Measurements from ENCODE around the gene PLCH1. TPM values are rescaled to one million over a fixed set of nuclear protein-coding genes. Genes with fewer than 3 reads are reported as not detected.

The PLCH1 gene
- total RNA-seq, 4 donors from 2014 or later, result 1.4 to 7.0 (median 2.0) TPM

DNA sequence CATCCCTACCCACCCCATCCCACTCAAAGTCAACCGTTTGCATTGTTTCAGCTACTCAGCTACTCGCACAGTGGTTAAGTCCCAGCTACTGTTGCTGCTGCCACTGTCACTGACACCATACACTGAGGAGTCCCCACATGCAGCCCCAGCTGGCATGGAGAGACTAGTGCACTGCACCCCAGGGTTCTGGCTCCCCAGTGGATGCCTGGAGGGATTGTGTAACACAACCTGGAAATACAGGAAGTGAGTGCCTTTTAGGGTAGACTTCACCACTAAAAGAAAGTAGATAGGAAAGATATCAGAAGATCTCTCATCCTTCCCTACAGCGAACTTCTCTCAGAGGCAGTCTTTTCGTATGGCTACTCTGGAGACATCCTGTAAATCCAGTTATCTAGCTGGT lies 282.2 kb downstream of the PLCH1 start:
- Histone ChIP-seq H3K27me3 (no peaks in the 10 kb centered on the region), H3K27ac (no peak overlapping the region), H3K4me3 (no peak overlapping the region), H3K4me1 (no peaks in the 10 kb centered on the region), H3K9me3 (peaks cover 0 to 19% (median 5%) of the 10 kb centered on the region in 4 donors), H3K36me3 (peaks cover 0 to 8% (median 0%) of the 10 kb centered on the region in 3 donors)
- WGBS, 2 donors, result 85% methylated on average over 4 of the region's 4 CpGs
- DNase-seq (ENCODE audit: low spot score in 2 of 2), result no peak
- no peak for TF ChIP-seq POLR2A (IDR thresholded peaks at IDR 0.05)
- TF ChIP-seq, protein P1, sequence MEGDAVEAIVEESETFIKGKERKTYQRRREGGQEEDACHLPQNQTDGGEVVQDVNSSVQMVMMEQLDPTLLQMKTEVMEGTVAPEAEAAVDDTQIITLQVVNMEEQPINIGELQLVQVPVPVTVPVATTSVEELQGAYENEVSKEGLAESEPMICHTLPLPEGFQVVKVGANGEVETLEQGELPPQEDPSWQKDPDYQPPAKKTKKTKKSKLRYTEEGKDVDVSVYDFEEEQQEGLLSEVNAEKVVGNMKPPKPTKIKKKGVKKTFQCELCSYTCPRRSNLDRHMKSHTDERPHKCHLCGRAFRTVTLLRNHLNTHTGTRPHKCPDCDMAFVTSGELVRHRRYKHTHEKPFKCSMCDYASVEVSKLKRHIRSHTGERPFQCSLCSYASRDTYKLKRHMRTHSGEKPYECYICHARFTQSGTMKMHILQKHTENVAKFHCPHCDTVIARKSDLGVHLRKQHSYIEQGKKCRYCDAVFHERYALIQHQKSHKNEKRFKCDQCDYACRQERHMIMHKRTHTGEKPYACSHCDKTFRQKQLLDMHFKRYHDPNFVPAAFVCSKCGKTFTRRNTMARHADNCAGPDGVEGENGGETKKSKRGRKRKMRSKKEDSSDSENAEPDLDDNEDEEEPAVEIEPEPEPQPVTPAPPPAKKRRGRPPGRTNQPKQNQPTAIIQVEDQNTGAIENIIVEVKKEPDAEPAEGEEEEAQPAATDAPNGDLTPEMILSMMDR (IDR thresholded peaks at IDR 0.05), result no peak
- TF ChIP-seq EP300 (IDR thresholded peaks at IDR 0.05), result no peak

DNA sequence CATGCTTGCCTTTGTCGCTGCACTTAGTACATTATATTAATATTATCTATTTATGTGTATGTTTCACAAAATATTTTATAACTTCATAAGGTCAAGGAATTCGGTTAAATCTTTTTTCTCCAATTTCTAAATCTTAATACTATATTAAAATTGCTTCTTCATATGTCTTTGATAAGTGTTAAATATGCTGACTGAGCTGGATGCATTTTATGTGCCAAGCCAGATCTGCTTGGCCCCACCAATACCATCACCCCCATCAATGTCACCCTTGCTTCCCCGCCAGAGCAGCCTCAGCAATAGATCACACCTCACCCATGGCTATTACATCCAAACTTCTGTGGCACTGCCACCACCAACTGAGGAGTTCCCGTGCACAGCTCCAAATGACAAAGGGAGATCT lies 287.3 kb downstream of the PLCH1 start:
- Histone ChIP-seq H3K27me3 (no peaks in the 10 kb centered on the region), H3K4me1 (no peaks in the 10 kb centered on the region), H3K27ac (no peak overlapping the region), H3K4me3 (no peak overlapping the region), H3K9me3 (no peaks in the 10 kb centered on the region), H3K36me3 (no peaks in the 10 kb centered on the region)
- no peak for TF ChIP-seq EP300 (IDR thresholded peaks at IDR 0.05)
- TF ChIP-seq POLR2A (IDR thresholded peaks at IDR 0.05), result no peak
- TF ChIP-seq, protein P1 (IDR thresholded peaks at IDR 0.05), result no peak
- 93% methylated on average over 4 of the region's 4 CpGs for WGBS, 2 donors
- DNase-seq (ENCODE audit: low spot score in 2 of 2), result no peak

DNA sequence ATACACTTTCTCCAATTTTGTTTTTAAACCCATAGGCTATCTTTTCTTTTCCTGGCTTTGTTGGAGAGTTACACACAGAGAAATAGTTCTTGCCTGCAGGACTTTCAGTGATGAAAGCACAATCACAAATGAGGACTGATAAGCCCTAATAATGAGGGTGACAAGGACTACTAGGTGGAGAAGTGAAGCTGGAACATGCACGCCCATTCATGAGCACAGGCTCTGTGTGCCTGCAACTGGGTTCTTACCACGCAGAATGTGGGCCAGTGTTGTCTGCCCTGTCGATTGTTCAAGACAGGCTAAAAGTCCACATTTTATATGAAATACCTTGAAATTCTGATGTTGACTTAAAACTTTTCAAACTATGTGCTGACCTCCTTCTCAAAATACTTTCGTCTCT lies 289.1 kb downstream of the PLCH1 start:
- Histone ChIP-seq H3K9me3 (no peaks in the 10 kb centered on the region), H3K27ac (no peak overlapping the region), H3K36me3 (no peaks in the 10 kb centered on the region), H3K27me3 (no peaks in the 10 kb centered on the region), H3K4me1 (no peaks in the 10 kb centered on the region), H3K4me3 (no peak overlapping the region)
- 90 to 94% methylated on average over 4 of the region's 4 CpGs for WGBS, 2 donors
- TF ChIP-seq POLR2A (IDR thresholded peaks at IDR 0.05), result no peak
- TF ChIP-seq EP300 (IDR thresholded peaks at IDR 0.05), result no peak
- TF ChIP-seq, protein P1 (IDR thresholded peaks at IDR 0.05), result no peak
- no peak for DNase-seq (ENCODE audit: low spot score in 2 of 2)

DNA sequence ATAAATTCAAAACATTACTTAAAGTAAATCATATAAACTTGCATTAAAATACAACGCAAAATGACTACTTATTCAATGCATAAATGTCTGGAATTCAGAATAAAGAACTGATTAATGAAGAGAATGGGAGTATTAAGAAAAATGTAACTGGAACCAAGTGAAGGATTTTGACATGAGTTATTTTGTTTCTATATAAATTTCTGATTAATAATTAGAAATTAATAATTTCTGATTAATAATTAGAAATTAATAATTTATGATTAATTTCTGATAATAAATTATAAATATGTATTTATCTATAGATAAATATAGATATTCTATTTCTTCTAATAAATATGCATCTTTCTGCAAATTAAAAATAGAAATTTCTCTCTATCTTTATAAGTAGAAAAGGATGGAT lies 291.4 kb downstream of the PLCH1 start:
- Histone ChIP-seq H3K9me3 (no peaks in the 10 kb centered on the region), H3K27ac (no peak overlapping the region), H3K27me3 (no peaks in the 10 kb centered on the region), H3K4me1 (peaks cover 0 to 7% (median 0%) of the 10 kb centered on the region in 4 donors), H3K4me3 (no peak overlapping the region), H3K36me3 (no peaks in the 10 kb centered on the region)
- TF ChIP-seq, protein P1 (IDR thresholded peaks at IDR 0.05), result no peak
- TF ChIP-seq POLR2A (IDR thresholded peaks at IDR 0.05), result no peak
- no peak for TF ChIP-seq EP300 (IDR thresholded peaks at IDR 0.05)
- DNase-seq (ENCODE audit: low spot score in 2 of 2), result no peak
- WGBS, 2 donors, result 89 to 95% methylated on average over 1 of the region's 1 CpG

DNA sequence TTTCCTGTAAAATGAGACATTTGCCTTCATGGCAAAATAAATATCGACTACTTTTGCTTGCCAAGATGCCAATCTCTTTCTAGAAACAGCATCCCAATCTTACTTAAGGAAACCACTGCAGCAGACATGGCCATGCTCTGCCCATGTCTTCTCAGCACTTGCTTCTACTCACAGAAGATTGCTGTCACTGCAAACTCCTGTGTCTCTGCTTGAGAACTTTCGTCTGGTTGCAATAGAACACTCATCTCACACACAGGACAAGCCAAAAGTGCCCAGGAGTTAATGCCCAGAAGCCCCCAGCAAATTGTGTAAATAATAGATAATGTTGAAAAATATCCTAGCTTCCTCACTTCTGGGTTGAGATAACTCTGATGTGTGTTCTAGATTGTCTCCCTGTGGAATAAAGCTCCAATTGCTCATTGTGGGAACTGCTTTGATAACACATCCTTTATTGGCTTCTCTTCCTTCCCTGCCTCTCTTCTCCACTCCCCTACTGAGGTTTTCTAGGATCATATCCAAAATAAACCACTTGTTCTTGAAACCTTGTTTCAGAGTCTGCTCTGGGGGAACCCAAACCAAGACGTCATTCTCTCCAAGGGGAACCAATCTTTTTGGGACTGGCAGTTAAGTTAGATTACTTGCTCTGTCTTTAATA lies 295.1 kb downstream of the PLCH1 start:
- Histone ChIP-seq H3K27me3 (no peaks in the 10 kb centered on the region), H3K4me3 (no peak overlapping the region), H3K36me3 (no peaks in the 10 kb centered on the region), H3K9me3 (no peaks in the 10 kb centered on the region), H3K4me1 (peaks cover 0 to 14% (median 0%) of the 10 kb centered on the region in 4 donors), H3K27ac (no peak overlapping the region)
- TF ChIP-seq EP300 (IDR thresholded peaks at IDR 0.05) (no peak), POLR2A (IDR thresholded peaks at IDR 0.05) (no peak)
- TF ChIP-seq, protein P1 (IDR thresholded peaks at IDR 0.05), result no peak
- 54 to 55% methylated on average over 3 of the region's 3 CpGs for WGBS, 2 donors
- no peak for DNase-seq (ENCODE audit: low spot score in 2 of 2)

All from tibial nerve (tissue), 4 donors.